Hematopoietic multipotent progenitor cell treated with erythropoietin and hydrocortisone succinate and interleukin-3 and kit ligand, for 4 days (in vitro differentiated cells): ENCODE data around the gene TUFM.
A peak's percentile ranks its signal among the peaks of the same experiment; 100 is the strongest.
"Not testable (repeated sequence)": the region's sequence is repeated elsewhere in the genome, so short reads cannot be mapped to it uniquely, and the experiment has no call there.

Experiments used
- DNase-seq: peaks from one replicate; pipeline ENCODE4 v3.0.0-alpha.2; 2015

TUFM gene

GRCh38 chr16:28837672-28838557 is 8.2 kb downstream of the TUFM start:
- no peak for DNase-seq

- no peak for DNase-seq
Measured at GRCh38 chr16:28836761-28837064, 9.4 kb downstream of the TUFM start.

- DNase-seq = no peak
Measured at GRCh38 chr16:28835864-28836760, 10.0 kb downstream of the TUFM start.

- DNase-seq = no peak
Measured at GRCh38 chr16:28834873-28835863, 11.0 kb downstream of the TUFM start.

GRCh38 chr16:28834349-28834748 is 11.8 kb downstream of the TUFM start:
- no peak for DNase-seq

GRCh38 chr16:28830531-28830930 is 15.6 kb downstream of the TUFM start:
- DNase-seq = no peak

GRCh38 chr16:28829747-28830146 is 16.4 kb downstream of the TUFM start:
- no peak for DNase-seq

GRCh38 chr16:28826141-28826540 is 20.0 kb downstream of the TUFM start:
- DNase-seq = no peak

GRCh38 chr16:28824717-28824973 is 21.5 kb downstream of the TUFM start:
- no peak for DNase-seq

GRCh38 chr16:28823873-28824716 is 22.1 kb downstream of the TUFM start:
- DNase-seq = peak; percentile 99

GRCh38 chr16:28823291-28823872 is 22.8 kb downstream of the TUFM start:
- DNase-seq = no peak

GRCh38 chr16:28822520-28823290 is 23.4 kb downstream of the TUFM start, which contains the start of gene ATXN2L:
Gene ATXN2L, plus strand, starts transcription at chr16:28822999. Its CDS starts 261 bp downstream, at chr16:28823260.
- peak; percentile 98 for DNase-seq

- no peak for DNase-seq
Measured at GRCh38 chr16:28821874-28822519, 24.2 kb downstream of the TUFM start.

- not testable (repeated sequence) for DNase-seq
Measured at GRCh38 chr16:28820546-28820945, 25.6 kb downstream of the TUFM start.

- peak; percentile 76 for DNase-seq
Measured at GRCh38 chr16:28820016-28820415, 26.1 kb downstream of the TUFM start.

GRCh38 chr16:28807445-28808120 is 38.6 kb downstream of the TUFM start:
- not testable (repeated sequence) for DNase-seq

GRCh38 chr16:28802235-28803019 is 43.7 kb downstream of the TUFM start:
- DNase-seq = peak; percentile 94
